ENCODE measurements around the gene PTPRCAP.
"Not testable (repeated sequence)": the region's sequence is repeated elsewhere in the genome, so short reads cannot be mapped to it uniquely, and the experiment has no call there.

Gene PTPRCAP

DNA sequence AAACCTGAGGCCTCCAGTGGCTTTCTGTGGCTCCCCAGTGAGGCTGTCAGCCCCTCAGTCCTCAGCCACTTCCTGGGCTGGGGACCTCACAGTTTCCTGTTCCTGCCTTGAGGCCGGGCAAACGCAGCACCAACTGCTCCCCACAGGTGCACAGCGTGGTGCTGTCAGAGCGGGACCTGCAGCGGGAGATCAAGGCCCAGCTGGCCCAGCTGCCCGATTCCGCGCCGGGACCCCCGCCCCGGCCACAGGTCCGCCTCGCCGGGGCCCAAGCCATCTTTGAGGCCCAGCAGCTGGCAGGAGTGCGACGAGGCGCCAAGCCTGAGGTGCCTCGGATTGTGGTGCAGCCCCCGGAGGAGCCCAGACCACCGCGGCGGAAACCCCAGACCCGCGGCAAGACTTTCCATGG lies 28.2 kb downstream of the PTPRCAP start:
- peak; percentile 92 for DNase-seq (ENCODE audit: low spot score)

DNA sequence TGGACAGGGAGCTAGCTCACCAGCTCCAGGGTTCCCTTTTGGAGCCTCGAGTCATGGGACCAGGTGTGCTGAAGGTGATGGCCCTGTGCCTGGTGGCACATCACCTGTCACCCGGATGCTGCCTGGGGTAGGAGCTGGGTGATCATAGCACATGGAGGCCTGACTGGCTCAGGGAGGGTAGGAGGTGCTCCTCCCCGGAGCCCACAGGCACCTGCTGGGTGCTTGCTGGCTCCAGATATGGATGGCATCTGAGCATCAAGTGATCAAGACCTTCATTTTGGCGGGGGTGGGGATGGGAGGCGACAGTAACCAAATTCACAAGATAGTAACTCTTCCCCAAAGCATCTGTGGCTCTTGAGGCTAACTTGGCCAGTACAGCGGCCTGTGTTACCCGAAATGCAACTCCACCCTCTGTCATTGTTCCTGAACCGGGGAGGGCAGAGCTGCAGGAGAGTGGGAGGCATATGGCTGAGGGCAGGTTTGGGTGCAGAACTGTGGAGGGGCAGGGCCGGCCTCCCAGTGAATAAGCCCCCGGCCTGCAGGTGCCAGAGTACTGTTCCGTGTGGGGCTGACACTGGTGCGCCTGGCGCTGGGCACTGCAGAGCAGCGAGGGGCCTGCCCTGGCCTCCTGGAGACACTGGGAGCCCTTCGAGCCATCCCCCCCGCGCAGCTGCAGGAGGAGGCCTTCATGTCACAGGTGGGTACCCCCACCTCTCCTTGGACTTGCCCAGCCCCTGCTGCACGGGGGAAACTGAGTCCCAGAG lies 28.9 kb downstream of the PTPRCAP start:
- DNase-seq (ENCODE audit: low spot score), result no peak

DNA sequence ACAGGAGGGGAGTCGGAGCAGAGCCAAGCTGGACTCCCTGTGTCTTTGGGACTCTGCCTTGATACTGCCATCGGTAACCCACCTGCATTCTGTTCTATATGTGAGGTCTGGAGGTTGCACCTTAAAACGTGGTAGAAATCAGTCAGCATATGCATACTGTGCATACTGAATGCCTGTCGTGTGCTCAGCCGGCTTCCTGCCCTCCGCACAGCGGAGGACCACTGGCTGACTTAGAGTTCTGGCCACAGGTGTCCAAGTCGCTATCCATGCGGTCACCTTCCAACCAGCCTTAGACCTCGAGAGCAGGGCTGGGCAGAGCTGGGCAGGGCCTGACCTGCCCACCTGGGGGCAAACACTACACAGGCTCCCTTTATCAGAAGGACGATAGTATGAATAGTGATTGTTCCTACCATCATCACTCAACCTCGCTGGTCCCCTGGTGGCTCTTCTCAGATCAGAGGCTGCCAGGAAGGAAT lies 29.8 kb downstream of the PTPRCAP start:
- no peak for DNase-seq (ENCODE audit: low spot score)

DNA sequence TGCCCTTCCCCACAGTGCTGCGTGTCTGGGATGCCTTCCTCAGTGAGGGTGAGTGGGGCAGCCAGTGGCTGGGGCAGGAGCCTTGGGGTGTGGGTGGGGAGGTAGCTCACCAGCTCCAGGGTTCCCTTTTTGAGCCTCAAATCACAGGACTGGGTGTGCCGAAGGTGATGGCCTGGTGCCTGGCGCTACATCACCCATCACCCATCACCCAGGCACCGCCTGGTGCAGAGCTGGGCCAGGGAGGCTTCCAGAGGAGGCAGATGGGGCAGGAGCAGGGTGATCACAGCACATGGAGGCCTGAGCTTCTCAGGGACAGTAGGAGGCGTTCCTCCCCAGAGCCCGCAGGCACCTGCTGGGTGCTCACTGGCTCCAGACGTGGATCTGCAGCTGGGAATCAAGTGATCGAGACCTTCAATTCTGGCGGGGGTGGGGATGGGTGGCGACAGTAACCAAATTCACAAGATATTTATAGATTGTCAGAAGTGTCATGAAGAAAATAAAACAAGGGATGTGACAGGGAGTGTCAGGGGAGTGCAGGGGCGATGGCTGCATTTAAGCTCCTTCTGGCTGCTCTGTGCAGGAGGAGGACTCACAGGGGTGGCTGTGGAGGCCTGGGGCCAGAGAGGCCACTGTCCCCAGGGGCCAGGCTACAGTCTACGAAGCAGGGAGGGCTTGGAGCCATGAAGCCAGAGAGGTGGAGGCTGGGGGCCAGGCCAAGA lies 30.4 kb downstream of the PTPRCAP start:
- DNase-seq (ENCODE audit: low spot score), result peak; percentile 70

DNA sequence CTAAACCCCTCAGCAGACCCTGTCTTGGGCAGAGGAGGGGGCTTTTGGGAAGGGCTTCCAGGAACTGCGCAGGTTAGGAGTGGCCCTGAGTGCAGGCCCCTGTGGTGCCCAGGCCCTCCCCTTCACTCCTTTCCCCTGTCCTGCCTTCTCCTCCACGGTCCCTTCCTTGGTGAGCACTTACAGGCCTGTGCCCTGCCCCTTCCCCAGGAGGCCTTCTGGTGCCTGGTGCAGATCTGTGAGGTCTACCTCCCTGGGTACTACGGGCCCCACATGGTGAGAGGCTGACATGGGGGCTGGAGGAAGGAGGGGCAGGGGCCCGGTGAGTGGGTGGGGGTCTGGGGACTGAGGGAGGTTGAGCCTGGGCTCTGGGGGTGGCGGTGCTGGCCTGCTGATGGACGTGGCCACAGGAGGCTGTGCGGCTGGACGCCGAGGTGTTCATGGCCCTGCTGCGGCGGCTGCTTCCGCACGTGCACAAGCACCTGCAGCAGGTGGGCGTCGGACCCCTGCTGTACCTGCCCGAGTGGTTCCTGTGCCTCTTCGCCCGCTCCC lies 31.0 kb downstream of the PTPRCAP start:
- DNase-seq (ENCODE audit: low spot score), result no peak

DNA sequence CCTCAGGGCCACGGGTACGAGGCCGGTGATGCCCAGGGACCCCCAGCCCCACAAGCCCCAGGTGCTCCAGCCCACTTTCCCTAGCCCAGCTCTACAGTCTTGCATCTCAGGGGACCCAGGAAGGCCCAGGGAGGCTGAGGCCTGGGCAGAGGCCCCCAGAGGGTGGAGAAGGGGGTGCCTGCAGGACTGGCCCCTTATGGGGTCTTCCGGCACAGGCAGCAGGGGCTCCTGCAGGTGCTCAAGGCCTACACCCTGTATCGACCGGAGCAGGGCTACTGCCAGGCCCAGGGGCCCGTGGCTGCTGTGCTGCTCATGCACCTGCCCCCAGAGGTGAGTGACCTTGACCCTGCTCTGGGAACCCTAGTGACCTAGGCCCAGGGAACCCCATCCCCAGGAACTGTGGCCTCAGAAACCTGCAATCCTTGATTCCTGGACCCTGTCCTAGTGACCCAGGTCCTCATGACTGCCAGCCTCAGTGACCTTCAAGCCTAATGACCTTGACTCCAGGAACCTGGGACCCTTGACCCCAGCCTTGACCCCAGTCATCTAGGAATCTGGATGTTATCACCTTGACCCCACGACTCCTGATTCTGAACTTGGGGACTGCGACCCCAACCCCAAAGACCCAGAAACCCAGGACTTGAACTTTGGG lies 31.7 kb downstream of the PTPRCAP start:
- DNase-seq (ENCODE audit: low spot score), result no peak

DNA sequence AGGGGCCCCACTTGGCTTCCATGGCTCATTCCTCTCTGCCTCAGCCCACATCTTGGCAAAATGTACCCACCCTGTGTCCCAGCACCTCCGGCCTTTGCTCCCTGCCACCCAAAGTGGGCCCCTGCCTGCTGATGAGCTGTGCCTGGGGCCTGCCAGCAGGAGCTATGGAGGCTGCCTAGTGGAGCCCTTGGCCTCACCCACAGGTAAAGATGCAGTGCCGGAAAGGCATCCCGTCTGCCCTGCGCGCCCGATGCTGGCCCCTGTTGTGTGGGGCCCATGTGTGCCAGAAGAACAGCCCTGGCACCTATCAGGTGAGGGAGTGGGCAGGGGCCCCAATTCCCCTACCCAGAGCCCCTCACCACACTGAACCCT lies 32.3 kb downstream of the PTPRCAP start:
- DNase-seq (ENCODE audit: low spot score), result no peak

DNA sequence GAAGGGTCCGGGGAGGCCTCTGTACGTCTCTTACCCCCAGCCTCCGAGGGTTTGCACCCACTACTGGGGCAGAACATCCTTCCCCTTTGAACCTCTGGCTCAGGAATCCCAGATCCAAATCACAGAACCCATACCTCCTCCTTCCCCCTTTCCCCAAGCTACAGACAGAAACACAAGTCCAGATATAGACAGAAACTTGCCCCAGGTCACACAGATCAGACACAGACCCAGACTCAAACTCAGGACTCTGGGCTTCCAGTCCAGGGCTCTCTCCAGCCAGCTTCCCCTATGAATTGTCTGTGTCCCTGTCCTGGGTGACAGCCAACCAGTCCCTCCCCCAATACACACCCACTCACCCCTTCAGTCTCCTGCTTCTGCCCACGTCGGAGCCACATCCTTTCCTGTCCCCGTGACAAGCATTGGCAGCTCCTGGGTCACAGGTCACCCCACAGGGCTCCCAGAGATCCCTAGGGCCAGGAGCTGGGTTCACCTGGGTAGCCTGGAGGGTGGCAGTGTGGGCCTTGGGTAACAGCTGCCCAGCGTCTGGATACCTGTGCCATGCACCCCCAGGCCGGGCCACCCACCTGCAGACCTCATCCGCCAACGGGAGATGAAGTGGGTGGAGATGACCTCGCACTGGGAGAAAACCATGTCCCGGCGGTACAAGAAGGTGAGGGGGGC lies 32.8 kb downstream of the PTPRCAP start:
- DNase-seq (ENCODE audit: low spot score), result no peak

DNA sequence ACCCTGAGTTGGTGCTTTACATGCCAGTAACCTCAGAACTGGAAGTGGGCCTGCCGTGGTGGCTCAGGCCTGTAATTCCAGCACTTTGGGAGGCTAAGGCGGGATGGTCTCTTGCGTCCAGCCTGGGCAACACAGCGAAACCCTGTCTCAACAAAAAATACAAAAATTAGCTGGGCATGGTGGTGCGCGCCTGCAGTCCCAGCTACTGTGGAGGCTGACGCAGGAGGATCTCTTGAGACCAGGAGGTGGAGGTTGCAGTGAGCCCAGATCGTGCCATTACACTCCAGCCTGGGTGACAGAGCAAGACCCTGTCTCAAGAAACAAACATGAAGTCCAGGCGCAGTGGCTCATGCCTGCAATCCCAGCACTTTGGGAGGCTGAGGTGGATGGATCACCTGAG lies 34.4 kb downstream of the PTPRCAP start:
- not testable (repeated sequence) for DNase-seq (ENCODE audit: low spot score)

DNA sequence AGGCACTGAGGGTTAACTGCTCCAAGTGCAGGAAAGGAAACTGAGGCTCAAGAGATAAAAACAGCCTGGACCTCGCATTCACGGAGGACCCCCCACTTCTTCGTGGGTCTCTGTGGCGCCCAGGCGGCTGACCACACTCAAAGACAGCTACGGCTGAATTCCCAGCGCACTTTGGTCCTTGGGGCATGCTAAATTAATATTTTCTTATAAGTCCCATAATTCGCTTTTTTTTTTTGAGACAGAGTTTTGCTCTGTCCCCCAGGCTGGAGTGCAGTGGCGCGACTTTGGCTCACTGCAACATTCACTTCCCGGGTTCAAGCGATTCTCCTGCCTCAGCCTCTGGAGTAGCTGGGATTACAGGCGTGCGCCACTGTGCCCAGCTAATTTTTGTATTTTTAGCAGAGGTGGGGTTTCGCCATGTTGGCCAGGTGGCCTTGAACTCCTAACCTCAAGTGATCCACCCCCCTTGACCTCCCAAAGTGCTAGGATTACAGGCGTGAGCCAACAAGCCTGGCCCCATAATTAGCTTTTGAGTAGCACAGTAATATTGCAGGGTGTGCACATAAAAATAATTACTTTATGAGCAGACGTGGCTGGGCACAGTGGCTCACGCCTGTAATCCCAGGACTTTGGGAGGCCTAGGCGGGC lies 35.2 kb downstream of the PTPRCAP start:
- not testable (repeated sequence) for DNase-seq (ENCODE audit: low spot score)

DNA sequence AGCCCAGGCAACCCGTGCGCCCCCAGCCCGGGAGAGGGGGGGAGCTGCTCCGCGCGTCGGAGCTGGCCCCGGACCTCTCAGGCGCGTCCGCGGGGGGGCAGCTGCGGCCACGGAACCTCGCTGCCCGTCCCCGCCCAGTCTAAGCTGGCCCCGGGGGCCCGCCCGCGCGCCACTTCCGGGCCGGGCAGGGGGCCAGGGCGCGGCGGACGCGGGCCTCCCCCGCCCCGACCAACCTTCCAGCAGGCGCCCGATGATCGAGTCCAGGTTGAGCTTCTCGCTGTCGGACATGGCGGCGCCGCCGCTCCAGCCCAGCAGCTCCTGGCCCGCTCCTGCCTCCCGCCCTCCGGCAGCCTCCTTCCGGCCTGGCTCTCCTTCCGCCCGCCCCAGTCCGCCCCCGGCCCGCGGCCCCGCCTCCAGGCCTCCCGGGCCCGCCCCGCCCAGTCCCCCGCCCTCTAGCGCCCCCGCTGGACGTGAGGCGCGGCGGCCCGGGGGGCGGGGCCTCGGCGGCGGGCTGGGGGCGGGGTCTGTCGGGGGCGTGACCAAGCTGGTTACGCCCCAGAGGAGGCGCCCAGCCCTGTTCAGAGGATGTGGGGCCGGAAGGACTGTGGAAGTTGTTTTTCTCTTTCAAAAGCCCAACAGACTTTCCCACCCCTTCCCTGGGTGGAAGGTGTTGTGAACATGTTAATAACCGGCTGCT lies 35.8 kb downstream of the PTPRCAP start, which contains the start of gene PPP1CA:
PPP1CA (minus strand) TSS at position 364 of the 697 bp plus-strand sequence; CDS start at position 288, 76 bp downstream.
- DNase-seq (ENCODE audit: low spot score), result peak; percentile 89

DNA sequence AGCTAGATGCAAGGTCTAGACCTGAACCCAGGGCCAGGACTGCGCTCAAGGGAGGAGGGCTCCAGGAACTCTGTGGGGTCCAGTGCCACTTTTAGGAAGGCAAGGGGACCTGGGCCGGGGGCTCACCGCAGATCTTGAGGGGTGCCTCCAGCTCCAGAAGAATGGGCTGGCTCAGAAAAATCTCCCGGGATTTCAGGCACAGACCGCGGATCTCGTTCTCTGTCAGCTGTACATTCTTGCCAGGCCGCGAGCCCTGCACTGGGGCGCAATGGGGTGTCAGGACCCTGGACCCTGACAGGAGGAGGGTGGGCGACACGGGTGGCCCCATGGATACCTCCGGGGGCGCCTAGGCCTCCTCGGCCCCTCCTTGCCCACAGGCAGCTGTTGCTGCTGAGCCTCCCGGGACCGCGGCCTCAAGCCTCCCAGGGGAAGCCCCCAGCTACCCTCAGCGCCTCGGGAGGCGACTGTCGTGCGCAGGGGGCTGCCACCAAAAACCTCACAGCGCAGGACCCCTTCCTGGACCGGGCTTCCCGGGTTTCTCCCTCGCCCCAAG lies 36.5 kb downstream of the PTPRCAP start:
- DNase-seq (ENCODE audit: low spot score), result peak; percentile 48

DNA sequence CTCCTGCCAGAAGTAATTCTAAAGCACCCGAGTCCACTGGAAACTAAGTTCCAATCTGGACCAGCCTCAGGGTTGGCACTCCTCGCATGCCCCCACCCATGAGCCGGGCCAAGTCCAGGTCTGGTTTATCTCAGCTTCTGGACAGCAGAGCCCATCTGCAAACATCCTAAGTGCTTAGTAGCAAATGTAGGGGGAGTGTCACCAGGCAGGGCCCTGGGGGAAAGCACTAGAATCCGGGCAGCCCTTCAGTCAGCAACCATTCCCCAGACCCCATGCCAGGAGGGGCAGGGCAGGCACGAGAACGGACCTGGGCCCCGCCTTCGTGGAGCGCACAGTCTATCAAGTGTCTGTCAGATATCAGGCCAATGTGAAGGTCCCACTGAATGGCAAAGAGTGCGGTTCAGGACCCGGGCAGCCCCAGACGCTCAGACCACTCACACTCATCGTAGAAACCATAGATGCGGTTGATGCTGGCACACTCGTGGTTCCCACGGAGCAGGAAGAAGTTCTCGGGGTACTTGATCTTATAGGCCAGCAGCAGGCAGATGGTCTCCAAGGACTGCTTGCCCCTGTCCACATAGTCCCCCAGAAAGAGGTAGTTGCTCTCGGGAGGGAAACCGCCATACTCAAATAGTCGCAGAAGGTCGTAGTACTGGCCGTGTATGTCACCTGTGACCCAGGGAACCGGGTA lies 37.1 kb downstream of the PTPRCAP start:
- no peak for DNase-seq (ENCODE audit: low spot score)

DNA sequence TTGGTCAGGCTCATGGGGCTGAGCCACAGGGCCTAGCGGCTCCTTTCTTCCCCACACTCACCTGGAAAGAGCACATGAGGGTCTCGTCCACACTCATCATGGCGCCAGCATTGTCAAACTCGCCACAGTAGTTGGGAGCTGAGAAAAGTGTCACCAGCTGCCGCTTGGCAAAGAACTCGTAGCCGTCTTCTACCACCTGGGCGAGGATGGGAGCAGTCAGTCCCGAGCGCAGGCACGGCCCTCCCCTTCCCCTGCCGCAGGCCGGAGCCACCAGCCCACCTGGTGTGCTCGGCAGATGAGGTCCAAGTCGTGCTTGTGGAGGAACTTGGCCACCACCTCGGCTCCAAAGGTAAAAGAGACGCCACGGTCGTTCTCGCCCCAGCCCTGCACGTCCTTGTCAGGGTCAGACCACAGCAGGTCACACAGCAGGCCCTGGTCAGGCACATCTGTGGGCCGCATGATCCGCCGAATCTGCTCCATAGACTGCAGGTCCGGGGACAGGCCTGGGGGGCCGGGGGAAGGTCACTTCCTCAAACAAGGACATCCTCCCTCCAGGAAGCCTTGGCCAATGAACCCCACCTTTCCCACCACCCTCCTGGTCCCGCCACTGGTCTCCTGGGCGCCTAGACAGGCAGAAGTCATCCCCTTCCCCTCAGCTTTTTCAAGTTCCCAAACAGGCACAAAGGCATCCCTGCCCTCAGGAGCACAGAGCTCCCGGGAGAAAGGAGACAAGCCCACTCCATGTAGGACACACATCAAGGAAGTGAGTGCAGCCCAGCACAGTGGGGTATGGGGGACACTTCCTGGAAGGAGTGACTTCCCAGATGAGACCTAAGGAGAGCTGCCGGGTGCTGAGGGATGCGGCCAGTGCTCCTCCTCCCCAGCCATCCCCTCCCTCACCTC lies 38.6 kb downstream of the PTPRCAP start:
- no peak for DNase-seq (ENCODE audit: low spot score)

DNA sequence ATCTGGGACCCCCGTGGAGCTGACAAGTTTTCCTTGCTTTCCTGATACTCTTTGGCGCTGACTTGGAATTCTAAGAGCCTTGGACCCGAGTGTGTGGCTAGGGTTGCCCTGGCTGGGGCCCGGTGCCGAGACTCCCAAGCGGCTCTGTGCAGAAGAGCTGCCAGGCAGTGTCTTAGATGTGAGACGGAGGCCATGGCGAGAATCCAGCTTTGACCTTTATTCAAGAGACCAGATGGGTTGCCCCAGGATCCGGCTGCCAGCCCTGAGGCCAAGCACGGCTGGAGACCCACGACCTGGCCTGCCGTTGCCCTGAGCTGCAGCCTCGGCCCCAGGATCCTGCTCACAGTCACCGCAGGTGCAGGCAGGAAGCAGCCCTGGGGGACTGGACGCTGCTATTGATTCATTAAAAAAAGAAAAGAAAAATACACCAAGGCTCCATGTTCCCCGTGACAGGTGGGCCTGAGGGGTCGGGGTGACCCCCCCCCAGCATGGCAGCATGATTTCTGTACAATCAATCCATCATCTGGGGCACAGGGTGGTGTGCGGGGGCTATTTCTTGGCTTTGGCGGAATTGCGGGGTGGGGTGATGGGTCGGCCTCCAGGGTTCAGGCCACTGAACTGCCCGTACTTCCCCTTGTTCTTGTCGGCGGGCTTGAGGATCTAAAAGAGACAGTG lies 39.4 kb downstream of the PTPRCAP start:
- DNase-seq (ENCODE audit: low spot score), result no peak

DNA sequence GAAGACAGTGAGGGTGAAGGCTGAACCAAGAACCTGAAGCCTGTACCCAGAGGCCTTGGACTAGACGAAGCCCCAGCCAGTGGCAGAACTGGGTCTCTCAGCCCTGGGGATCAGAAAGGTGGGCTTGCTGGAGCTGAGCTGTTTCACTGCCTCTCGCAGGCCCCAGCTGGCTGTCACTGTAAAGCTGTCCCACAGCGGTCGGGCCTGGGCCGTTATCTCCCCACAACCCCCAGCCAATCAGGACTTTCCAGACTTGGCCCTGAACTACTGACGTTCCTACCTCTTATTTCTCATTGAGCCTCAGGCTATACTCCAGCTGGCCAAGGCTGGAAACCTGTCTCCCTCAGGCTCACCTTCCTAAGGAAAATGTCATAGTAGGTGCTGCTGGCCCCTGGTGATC lies 39.9 kb downstream of the PTPRCAP start:
- DNase-seq (ENCODE audit: low spot score), result no peak

DNA sequence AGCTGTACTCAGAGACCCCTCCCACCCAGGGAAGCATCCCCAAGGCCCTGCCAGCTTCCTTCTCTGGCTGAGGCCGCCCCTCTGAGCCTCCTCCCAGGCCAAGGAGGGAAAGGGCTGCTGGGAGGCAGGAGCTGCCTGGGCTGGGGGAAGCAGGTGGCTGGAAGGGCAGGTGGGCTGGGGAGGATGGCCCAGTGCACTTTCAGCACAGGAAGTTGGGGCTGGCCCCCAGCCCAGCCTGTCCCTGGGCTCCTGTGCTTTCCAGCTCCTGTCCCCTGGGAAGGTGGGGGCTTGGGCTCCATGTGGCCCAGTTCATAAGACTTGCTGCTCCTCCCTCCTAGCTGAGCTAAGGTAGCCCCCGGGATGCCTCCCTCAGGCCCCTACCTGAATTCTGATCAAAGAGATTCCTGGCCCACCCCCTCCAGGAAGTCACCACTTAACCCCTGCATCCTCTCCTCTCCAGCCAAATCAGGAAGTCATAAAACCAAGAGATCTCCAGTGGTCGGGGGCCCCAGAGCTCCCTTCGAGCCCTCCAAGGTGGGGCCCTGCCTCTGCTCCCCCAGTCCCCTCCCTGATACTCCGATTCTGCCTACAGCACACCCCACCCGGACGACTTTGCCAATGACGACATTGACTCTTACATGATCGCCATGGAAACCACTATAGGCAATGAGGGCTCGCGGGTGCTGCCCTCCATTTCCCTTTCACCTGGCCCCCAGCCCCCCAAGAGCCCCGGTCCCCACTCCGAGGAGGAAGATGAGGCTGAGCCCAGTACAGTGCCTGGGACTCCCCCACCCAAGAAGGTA lies 40.7 kb downstream of the PTPRCAP start:
- DNase-seq (ENCODE audit: low spot score), result no peak

DNA sequence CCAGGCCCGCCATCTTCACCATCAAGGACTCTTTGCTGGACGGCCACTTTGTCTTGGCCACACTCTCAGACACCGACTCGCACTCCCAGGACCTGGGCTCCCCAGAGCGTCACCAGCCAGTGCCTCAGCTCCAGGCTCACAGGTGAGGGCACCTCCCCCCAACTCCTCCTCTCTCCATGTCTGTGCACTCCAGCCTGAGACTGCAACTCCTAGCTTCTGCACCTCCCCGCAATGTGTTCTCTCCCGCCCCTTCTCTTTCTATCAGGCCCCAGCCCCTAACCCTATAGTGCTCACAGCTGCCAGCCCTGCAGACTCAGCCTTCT lies 41.3 kb downstream of the PTPRCAP start:
- no peak for DNase-seq (ENCODE audit: low spot score)
